ENCODE results near the gene ARHGEF4.

DNA sequence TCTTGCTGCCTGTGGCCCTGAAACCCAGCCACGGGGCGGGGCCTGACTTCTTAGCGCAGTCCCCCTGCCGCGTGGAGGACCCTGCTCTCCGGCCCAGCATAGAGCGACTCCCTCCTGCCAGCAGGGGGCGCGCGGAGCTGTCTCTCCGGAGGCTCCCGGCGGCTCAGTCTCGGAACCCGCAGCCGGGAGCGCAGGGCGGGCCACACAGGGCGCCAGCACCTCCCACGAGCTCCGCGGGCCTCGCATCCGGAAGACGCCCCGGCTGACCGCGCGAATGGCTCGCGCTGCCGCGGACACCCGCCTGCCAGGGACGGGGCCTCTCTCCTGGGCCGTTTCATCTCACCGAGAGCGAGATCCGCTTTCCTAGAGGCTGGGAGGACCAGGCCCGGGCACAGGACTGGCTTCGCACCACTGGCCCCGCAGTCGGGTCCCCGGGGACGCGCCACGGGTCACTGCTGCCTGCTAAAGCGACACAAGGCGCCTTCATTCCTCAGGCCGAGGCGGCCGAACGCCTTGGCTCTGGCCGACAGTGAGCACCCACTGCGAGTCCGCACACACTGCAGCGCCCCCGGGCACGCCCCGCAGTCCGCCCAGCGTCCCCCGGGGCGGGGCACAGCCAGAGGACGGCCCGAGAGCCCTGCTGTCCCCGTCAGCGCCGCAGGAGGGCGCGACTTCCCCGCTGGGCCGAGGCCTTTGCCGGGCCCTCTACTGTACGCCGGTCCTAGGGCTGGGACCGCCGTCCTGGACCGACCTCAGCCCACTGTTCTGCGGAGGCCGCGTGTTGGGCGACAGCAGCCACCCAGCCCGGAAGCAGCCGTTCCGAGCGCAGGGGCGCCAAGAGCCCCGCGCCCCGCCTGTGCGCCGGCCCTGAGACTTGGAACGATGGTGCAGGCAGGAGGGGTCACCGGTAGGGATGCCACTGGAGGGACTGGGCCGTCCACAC lies 39.0 kb upstream of the ARHGEF4 start:
- peak in 1 of 2 donors; percentile 36 for TF ChIP-seq POLR2A (IDR thresholded peaks at IDR 0.05)
- TF ChIP-seq, protein P1, sequence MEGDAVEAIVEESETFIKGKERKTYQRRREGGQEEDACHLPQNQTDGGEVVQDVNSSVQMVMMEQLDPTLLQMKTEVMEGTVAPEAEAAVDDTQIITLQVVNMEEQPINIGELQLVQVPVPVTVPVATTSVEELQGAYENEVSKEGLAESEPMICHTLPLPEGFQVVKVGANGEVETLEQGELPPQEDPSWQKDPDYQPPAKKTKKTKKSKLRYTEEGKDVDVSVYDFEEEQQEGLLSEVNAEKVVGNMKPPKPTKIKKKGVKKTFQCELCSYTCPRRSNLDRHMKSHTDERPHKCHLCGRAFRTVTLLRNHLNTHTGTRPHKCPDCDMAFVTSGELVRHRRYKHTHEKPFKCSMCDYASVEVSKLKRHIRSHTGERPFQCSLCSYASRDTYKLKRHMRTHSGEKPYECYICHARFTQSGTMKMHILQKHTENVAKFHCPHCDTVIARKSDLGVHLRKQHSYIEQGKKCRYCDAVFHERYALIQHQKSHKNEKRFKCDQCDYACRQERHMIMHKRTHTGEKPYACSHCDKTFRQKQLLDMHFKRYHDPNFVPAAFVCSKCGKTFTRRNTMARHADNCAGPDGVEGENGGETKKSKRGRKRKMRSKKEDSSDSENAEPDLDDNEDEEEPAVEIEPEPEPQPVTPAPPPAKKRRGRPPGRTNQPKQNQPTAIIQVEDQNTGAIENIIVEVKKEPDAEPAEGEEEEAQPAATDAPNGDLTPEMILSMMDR (IDR thresholded peaks at IDR 0.05) = peak; percentile 71 to 91 (median 84)

Measured in heart left ventricle (tissue), 13 donors.